Fibroblast of lung (primary cell): Measurements from ENCODE around the gene SMARCD1. TPM values are rescaled to one million over a fixed set of nuclear protein-coding genes. Genes with fewer than 3 reads are reported as not detected.

Source experiments
- DNase-seq, 2 donors: peaks; one replicate each; pipeline versions ENCODE4 v3.0.0 to v3.0.0-alpha.2; 2010; ENCODE audit warnings: low read depth in 2 of 2
- H2AFZ ChIP-seq: 2 replicates; pipeline ENCODE4 v1.5.1; 2012; ENCODE audit warnings: low read length, control low read depth, inconsistent platforms
- H3K27ac ChIP-seq: 2 replicates; pipeline ENCODE4 v1.5.1; 2011; ENCODE audit warnings: low read length, control low read depth; ENCODE audit not compliant: insufficient read depth
- H3K27me3 ChIP-seq: 2 replicates; pipeline ENCODE4 v1.5.1; 2011; ENCODE audit warnings: mild to moderate bottlenecking, low read length; ENCODE audit not compliant: control insufficient read depth, insufficient read depth
- H3K36me3 ChIP-seq: 2 replicates; pipeline ENCODE4 v1.5.1; 2011; ENCODE audit warnings: low read length; ENCODE audit not compliant: control insufficient read depth, insufficient read depth
- H3K4me1 ChIP-seq: 2 replicates; pipeline ENCODE4 v1.5.1; 2011; ENCODE audit warnings: low read length; ENCODE audit not compliant: control insufficient read depth, insufficient read depth; ENCODE audit errors: extremely low read depth
- H3K4me2 ChIP-seq: 2 replicates; pipeline ENCODE4 v1.5.1; 2011; ENCODE audit warnings: low read length, control low read depth; ENCODE audit not compliant: insufficient read depth; ENCODE audit errors: extremely low read depth
- H3K4me3 ChIP-seq, 4 experiments: fragments of 200-600 bp in 1 of 4; sonication (generic) in 1 of 4; replicated peaks in 1 of 4; 2 replicates each; pipeline ENCODE4 v1.5.1; 2011 to 2016; ENCODE audit warnings: low read length in 4 of 4, low read depth in 3 of 4, mild to moderate bottlenecking in 3 of 4, control low read depth in 2 of 4, inconsistent platforms in 1 of 4, mixed read lengths in 1 of 4; ENCODE audit not compliant: insufficient read depth in 1 of 4; ENCODE audit errors: control extremely low read depth in 1 of 4
- H3K79me2 ChIP-seq: 2 replicates; pipeline ENCODE4 v1.5.1; 2012; ENCODE audit warnings: mild to moderate bottlenecking, low read length, inconsistent platforms; ENCODE audit not compliant: control insufficient read depth, insufficient read depth
- H3K9ac ChIP-seq: 2 replicates; pipeline ENCODE4 v1.5.1; 2011; ENCODE audit warnings: mild to moderate bottlenecking, low read length, control low read depth; ENCODE audit not compliant: insufficient read depth
- H3K9me3 ChIP-seq: 2 replicates; pipeline ENCODE4 v1.5.1; 2012; ENCODE audit warnings: low read depth, low read length; ENCODE audit not compliant: control insufficient read depth, insufficient read depth
- H4K20me1 ChIP-seq: 2 replicates; pipeline ENCODE4 v1.5.1; 2011; ENCODE audit warnings: low read length; ENCODE audit not compliant: control insufficient read depth, insufficient read depth; ENCODE audit errors: extremely low read depth
- CTCF ChIP-seq, 2 donors: IDR thresholded peaks in 1 of 2; conservative IDR thresholded peaks in 1 of 2; 1 replicate in 1 of 2; 2 replicates in 1 of 2; pipeline ENCODE4 v1.5.1; 2011 to 2012; ENCODE audit warnings: low read length in 2 of 2, control low read depth in 1 of 2, inconsistent platforms in 1 of 2, low read depth in 1 of 2, mild to moderate bottlenecking in 1 of 2
- EZH2 ChIP-seq: IDR thresholded peaks from 2 replicates; pipeline ENCODE4 v1.5.1; 2012; ENCODE audit warnings: low read length, control low read depth, mild to moderate bottlenecking; ENCODE audit errors: missing control alignments
- polyA plus RNA-seq, 2 donors: library from polyadenylated mRNA; depleted of rRNA in 1 of 2; stranded (reverse) in 1 of 2; unstranded in 1 of 2; fragments of >200 nt; gene quantifications; 2 replicates each; pipeline ENCODE4 v1.2.1, GENCODE V29; 2011 to 2012; ENCODE audit warnings: missing spikeins in 1 of 2
- total RNA-seq: library from RNA; depleted of rRNA; stranded (reverse); fragments of >200 nt; gene quantifications from 2 replicates; pipeline ENCODE4 v1.2.1, GENCODE V29; 2014

Gene SMARCD1
- total and polyA plus RNA-seq, 2 donors (not counting 1 experiment from before 2014, with no cell fraction given): 30.5 to 34.3 TPM

- H3K36me3 ChIP-seq: no peaks in the 10 kb centered on the region
- no peak for DNase-seq
- H4K20me1 ChIP-seq: no peaks in the 10 kb centered on the region
- no peaks in the 10 kb centered on the region for H3K79me2 ChIP-seq
- no peak overlapping the region for H3K4me2 ChIP-seq
- H2AFZ ChIP-seq: no peak overlapping the region
- no peaks in the 10 kb centered on the region for H3K9me3 ChIP-seq
- H3K4me3 ChIP-seq: no peak overlapping the region
- TF ChIP-seq EZH2: peak; percentile 3
- peak in 1 of 2 donors; percentile 4 for TF ChIP-seq CTCF (conservative IDR thresholded peaks at IDR 0.05 in 1 of 2, IDR thresholded peaks at IDR 0.05 in 1 of 2; ENCODE audit: low read depth in 1 of 2, low read length in 2 of 2)
- peaks cover 5% of the 10 kb centered on the region for H3K4me1 ChIP-seq
- H3K27ac ChIP-seq: no peak overlapping the region
- H3K27me3 ChIP-seq: peaks cover 36% of the 10 kb centered on the region
- H3K9ac ChIP-seq: no peak overlapping the region
Measured at GRCh38 chr12:50052964-50053363, 32.2 kb upstream of the SMARCD1 start.

- no peak overlapping the region for H2AFZ ChIP-seq
- H3K27me3 ChIP-seq: peaks cover 36% of the 10 kb centered on the region
- H3K79me2 ChIP-seq: no peaks in the 10 kb centered on the region
- H3K9me3 ChIP-seq: no peaks in the 10 kb centered on the region
- H3K4me1 ChIP-seq: peaks cover 5% of the 10 kb centered on the region
- no peak overlapping the region for H3K4me3 ChIP-seq
- DNase-seq: no peak
- H3K4me2 ChIP-seq: no peak overlapping the region
- TF ChIP-seq CTCF (conservative IDR thresholded peaks at IDR 0.05 in 1 of 2, IDR thresholded peaks at IDR 0.05 in 1 of 2; ENCODE audit: low read depth in 1 of 2, low read length in 2 of 2): no peak
- TF ChIP-seq EZH2: no peak
- H3K36me3 ChIP-seq: no peaks in the 10 kb centered on the region
- no peak overlapping the region for H3K27ac ChIP-seq
- no peaks in the 10 kb centered on the region for H4K20me1 ChIP-seq
- no peak overlapping the region for H3K9ac ChIP-seq
Measured at GRCh38 chr12:50053583-50053982, 31.6 kb upstream of the SMARCD1 start.

GRCh38 chr12:50055831-50056638, 29.1 kb upstream of the SMARCD1 start:
- peak overlapping the region in 1 of 4 experiments; percentile 10 for H3K4me3 ChIP-seq
- H4K20me1 ChIP-seq: no peaks in the 10 kb centered on the region
- H2AFZ ChIP-seq: no peak overlapping the region
- peaks cover 25% of the 10 kb centered on the region for H3K27me3 ChIP-seq
- DNase-seq: peak in 1 of 2 donors; percentile 44
- H3K27ac ChIP-seq: no peak overlapping the region
- H3K4me2 ChIP-seq: no peak overlapping the region
- H3K9me3 ChIP-seq: no peaks in the 10 kb centered on the region
- H3K4me1 ChIP-seq: peaks cover 5% of the 10 kb centered on the region
- no peak overlapping the region for H3K9ac ChIP-seq
- no peaks in the 10 kb centered on the region for H3K36me3 ChIP-seq
- no peaks in the 10 kb centered on the region for H3K79me2 ChIP-seq
- TF ChIP-seq EZH2 (no peak), CTCF (conservative IDR thresholded peaks at IDR 0.05 in 1 of 2, IDR thresholded peaks at IDR 0.05 in 1 of 2; ENCODE audit: low read depth in 1 of 2, low read length in 2 of 2) (peak; percentile 99 to 100)
